Measurements from ENCODE around the gene KCNQ1. TPM values are rescaled to one million over a fixed set of nuclear protein-coding genes. Genes with fewer than 3 reads are reported as not detected.

The KCNQ1 gene
- total RNA-seq, 1 experiment from 2014 or later, result 10.7 TPM

DNA sequence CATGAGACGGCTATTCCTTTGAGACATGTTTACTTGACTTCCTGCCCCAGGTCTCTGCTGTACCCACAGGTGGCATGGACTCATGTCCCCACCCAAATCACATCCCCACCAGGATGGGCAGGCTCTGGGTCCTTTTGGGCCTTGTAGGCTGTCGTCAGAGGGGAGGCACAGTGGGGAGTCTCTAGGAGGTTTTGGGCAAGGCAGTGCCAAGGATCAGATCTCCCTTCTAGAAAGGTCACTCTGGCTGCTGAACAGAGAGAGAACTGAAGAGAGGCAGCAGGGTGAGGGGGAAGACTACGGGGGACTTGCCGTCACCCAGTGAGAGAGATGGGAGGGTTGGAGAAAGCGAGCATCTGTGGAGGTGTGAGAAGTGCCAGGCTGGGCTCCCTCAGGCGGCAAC lies 259.5 kb downstream of the KCNQ1 start (continued):
- TF ChIP-seq REST (IDR thresholded peaks at IDR 0.05; ENCODE audit: low read depth), result no peak
- TF ChIP-seq ELF1 (IDR thresholded peaks at IDR 0.05; ENCODE audit: borderline replicate concordance, low read depth), result no peak
- no peak for TF ChIP-seq JUND (IDR thresholded peaks at IDR 0.05)
- TF ChIP-seq MAX (IDR thresholded peaks at IDR 0.05), result no peak
- no peak for TF ChIP-seq ZNF274 (IDR thresholded peaks at IDR 0.05; ENCODE audit: low read depth, low read length)
- TF ChIP-seq SIN3A (IDR thresholded peaks at IDR 0.05; ENCODE audit: low read depth), result no peak
- TF ChIP-seq EGR1 (IDR thresholded peaks at IDR 0.05; ENCODE audit: low read depth), result no peak
- TF ChIP-seq SRF (IDR thresholded peaks at IDR 0.05; ENCODE audit: low read depth), result no peak
- no peak for TF ChIP-seq CBX3 (IDR thresholded peaks at IDR 0.05; ENCODE audit: low read depth)
- no peak for TF ChIP-seq CEBPB (IDR thresholded peaks at IDR 0.05; ENCODE audit: low read depth)
- TF ChIP-seq YY1 (IDR thresholded peaks at IDR 0.05; ENCODE audit: extremely low read depth, insufficient replicate concordance, low read depth, low read length), result no peak
- TF ChIP-seq EZH2 (IDR thresholded peaks at IDR 0.05), result no peak
- TF ChIP-seq, protein P1, sequence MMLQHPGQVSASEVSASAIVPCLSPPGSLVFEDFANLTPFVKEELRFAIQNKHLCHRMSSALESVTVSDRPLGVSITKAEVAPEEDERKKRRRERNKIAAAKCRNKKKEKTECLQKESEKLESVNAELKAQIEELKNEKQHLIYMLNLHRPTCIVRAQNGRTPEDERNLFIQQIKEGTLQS (IDR thresholded peaks at IDR 0.05), result no peak
- TF ChIP-seq ZFX (IDR thresholded peaks at IDR 0.05), result no peak
